Lower lobe of right lung (tissue), 2 donors: ENCODE measurements around the gene MLNR. TPM values are rescaled to one million over a fixed set of nuclear protein-coding genes. Genes with fewer than 3 reads are reported as not detected.

Source experiments
- ATAC-seq, 2 donors: fragments of 200-7000 bp; cut with Tn5 transposase; one replicate each; pipeline ENCODE4 v1.9.1; 2020 to 2022; ENCODE audit warnings: mild to moderate bottlenecking in 2 of 2, moderate library complexity in 2 of 2
- DNase-seq: peaks from one replicate; pipeline ENCODE4 v3.0.0-alpha.2; 2020
- H3K27ac ChIP-seq: fragments of 200-600 bp; one replicate; pipeline ENCODE4 v1.8.0; 2022
- H3K27me3 ChIP-seq: fragments of 200-600 bp; one replicate; pipeline ENCODE4 v1.8.0; 2022; ENCODE audit warnings: low read depth
- H3K36me3 ChIP-seq: fragments of 200-600 bp; one replicate; pipeline ENCODE4 v1.8.0; 2022; ENCODE audit warnings: mild to moderate bottlenecking
- H3K4me1 ChIP-seq: fragments of 200-600 bp; one replicate; pipeline ENCODE4 v1.8.0; 2022
- H3K4me3 ChIP-seq: fragments of 200-600 bp; one replicate; pipeline ENCODE4 v1.8.0; 2022; ENCODE audit warnings: mild to moderate bottlenecking
- H3K9me3 ChIP-seq: fragments of 200-600 bp; one replicate; pipeline ENCODE4 v1.8.0; 2022
- intact Hi-C: fragments of 100-400 bp; cut with DNase I; formaldehyde crosslinking; loops from one replicate; pipeline ENCODE4 v1.11.0; 2022
- total RNA-seq: library from RNA; stranded (reverse); fragmentation: NEBNext Ultra II Directional; extraction: Animal tissue kit (Norgen Biotek cat#: 25700); gene quantifications from one replicate; pipeline ENCODE4 v1.2.1, GENCODE V29; 2021
- TF ChIP-seq, protein P1 (sequence below): fragments of 200-600 bp; IDR thresholded peaks from one replicate; pipeline ENCODE4 v1.8.0; 2022; ENCODE audit warnings: antibody characterized with exemption, mild to moderate bottlenecking
- donor health status: DM: no; HTN: yes; CAD: no; lungs with severe emphysema.

MLNR gene
- total RNA-seq, 1 donor from 2014 or later: not detected

- H3K27me3 ChIP-seq: no peaks in the 10 kb centered on the region
- H3K4me3 ChIP-seq: no peak overlapping the region
- ATAC-seq (no peak), DNase-seq (no peak)
- peaks cover 97% of the 10 kb centered on the region for H3K36me3 ChIP-seq
- H3K27ac ChIP-seq: no peak overlapping the region
- TF ChIP-seq, protein P1, sequence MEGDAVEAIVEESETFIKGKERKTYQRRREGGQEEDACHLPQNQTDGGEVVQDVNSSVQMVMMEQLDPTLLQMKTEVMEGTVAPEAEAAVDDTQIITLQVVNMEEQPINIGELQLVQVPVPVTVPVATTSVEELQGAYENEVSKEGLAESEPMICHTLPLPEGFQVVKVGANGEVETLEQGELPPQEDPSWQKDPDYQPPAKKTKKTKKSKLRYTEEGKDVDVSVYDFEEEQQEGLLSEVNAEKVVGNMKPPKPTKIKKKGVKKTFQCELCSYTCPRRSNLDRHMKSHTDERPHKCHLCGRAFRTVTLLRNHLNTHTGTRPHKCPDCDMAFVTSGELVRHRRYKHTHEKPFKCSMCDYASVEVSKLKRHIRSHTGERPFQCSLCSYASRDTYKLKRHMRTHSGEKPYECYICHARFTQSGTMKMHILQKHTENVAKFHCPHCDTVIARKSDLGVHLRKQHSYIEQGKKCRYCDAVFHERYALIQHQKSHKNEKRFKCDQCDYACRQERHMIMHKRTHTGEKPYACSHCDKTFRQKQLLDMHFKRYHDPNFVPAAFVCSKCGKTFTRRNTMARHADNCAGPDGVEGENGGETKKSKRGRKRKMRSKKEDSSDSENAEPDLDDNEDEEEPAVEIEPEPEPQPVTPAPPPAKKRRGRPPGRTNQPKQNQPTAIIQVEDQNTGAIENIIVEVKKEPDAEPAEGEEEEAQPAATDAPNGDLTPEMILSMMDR: no peak
- H3K4me1 ChIP-seq: no peaks in the 10 kb centered on the region
- no peaks in the 10 kb centered on the region for H3K9me3 ChIP-seq
- intact Hi-C loops: no loop called here
Measured at GRCh38 chr13:49190901-49191300, 29.2 kb upstream of the MLNR start.

- Histone ChIP-seq H3K27me3 (no peaks in the 10 kb centered on the region), H3K27ac (no peak overlapping the region), H3K9me3 (no peaks in the 10 kb centered on the region), H3K4me1 (no peaks in the 10 kb centered on the region), H3K4me3 (no peak overlapping the region), H3K36me3 (peaks cover 73% of the 10 kb centered on the region)
- DNase-seq (no peak), ATAC-seq (no peak)
- intact Hi-C loops: no loop called here
- TF ChIP-seq, protein P1: no peak
Measured at GRCh38 chr13:49206641-49207040, 13.5 kb upstream of the MLNR start.

- no peak for DNase-seq
- intact Hi-C loops: no loop called here
- Histone ChIP-seq H3K36me3 (peaks cover 53% of the 10 kb centered on the region), H3K9me3 (no peaks in the 10 kb centered on the region), H3K27me3 (no peaks in the 10 kb centered on the region), H3K27ac (no peak overlapping the region), H3K4me3 (no peak overlapping the region), H3K4me1 (no peaks in the 10 kb centered on the region)
- no peak for ATAC-seq
- TF ChIP-seq, protein P1: no peak
Measured at GRCh38 chr13:49208619-49209018, 11.5 kb upstream of the MLNR start.

DNA sequence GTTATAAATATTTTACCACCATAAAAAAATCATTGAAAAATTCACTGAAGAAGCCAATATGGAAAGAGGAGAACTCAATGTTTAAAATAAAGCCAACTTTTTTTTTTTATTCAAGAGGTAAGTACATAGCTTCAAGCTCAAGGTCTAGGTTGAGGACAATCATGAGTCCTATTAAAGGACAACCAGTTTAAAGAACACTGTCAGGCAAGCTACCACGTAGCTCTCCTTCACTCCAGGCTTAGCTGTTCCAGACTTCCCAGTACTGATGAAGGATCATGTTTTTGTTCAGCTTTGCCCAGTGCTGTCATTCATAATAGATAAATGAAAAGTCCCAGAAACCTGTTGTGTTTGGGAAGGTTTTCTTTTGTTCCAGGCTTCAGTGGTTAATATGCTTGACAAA is 10.0 kb upstream of the MLNR start:
- DNase-seq (no peak), ATAC-seq (no peak)
- Histone ChIP-seq H3K27ac (no peak overlapping the region), H3K27me3 (no peaks in the 10 kb centered on the region), H3K36me3 (peaks cover 38% of the 10 kb centered on the region), H3K4me3 (no peak overlapping the region), H3K9me3 (no peaks in the 10 kb centered on the region), H3K4me1 (peaks cover 6% of the 10 kb centered on the region)
- TF ChIP-seq, protein P1: no peak
- intact Hi-C loops: no loop called here

DNA sequence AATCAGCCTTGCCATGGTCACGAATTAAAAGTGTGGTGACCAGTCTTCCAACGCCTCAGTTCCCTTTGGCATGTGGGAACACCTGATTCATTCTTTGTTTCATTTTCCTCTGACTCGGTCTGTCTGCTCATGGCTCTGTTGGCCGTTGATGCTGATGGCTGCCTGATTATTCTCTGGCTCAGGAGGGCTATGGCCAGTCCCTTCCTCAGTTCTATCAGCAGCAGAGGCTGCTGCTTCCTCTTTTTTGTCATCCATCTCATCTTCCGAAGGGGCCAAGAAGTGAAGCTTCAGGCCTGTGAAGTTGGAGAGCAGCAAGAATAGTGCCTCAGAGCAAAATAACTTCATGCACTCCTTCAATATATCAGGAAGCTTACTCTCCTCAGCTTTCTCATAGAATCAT is 9.5 kb upstream of the MLNR start:
- H3K4me1 ChIP-seq: peaks cover 7% of the 10 kb centered on the region
- H3K4me3 ChIP-seq: no peak overlapping the region
- DNase-seq (no peak), ATAC-seq (no peak)
- H3K27ac ChIP-seq: no peak overlapping the region
- no peaks in the 10 kb centered on the region for H3K9me3 ChIP-seq
- H3K36me3 ChIP-seq: peaks cover 38% of the 10 kb centered on the region
- intact Hi-C loops: no loop called here
- H3K27me3 ChIP-seq: no peaks in the 10 kb centered on the region
- TF ChIP-seq, protein P1: no peak

- no peak for DNase-seq
- intact Hi-C loops: no loop called here
- Histone ChIP-seq H3K27me3 (peaks cover 8% of the 10 kb centered on the region), H3K4me1 (peaks cover 7% of the 10 kb centered on the region), H3K9me3 (no peaks in the 10 kb centered on the region), H3K4me3 (no peak overlapping the region), H3K27ac (no peak overlapping the region), H3K36me3 (peaks cover 15% of the 10 kb centered on the region)
- ATAC-seq: no peak
- TF ChIP-seq, protein P1: no peak
Measured at GRCh38 chr13:49213539-49213938, 6.6 kb upstream of the MLNR start.
